ENCODE data around the gene MAPK13.
"Not testable (repeated sequence)": the region's sequence is repeated elsewhere in the genome, so short reads cannot be mapped to it uniquely, and the experiment has no call there.

The MAPK13 gene

DNA sequence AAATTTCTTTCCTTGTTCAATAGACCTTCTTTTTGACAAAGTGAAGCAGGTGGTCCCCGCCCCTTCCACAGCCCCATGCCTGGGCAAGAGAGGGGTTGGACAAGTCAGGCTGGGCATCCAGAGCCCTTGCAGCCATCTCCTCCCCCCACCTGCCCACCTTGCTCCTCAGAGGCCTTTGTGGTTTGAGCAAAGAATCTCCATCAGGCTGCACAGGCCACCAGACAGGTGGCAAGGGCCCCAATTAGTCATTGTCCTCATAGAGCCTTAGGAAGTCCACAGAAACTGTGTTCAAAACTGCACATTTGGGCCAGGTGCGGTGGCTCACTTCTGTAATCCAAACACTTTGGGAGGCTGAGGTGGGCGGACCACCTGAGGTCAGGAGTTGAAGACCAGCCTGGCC lies 1.5 kb upstream of the MAPK13 start:
- peak in 1 of 2 experiments; percentile 44 for DNase-seq

DNA sequence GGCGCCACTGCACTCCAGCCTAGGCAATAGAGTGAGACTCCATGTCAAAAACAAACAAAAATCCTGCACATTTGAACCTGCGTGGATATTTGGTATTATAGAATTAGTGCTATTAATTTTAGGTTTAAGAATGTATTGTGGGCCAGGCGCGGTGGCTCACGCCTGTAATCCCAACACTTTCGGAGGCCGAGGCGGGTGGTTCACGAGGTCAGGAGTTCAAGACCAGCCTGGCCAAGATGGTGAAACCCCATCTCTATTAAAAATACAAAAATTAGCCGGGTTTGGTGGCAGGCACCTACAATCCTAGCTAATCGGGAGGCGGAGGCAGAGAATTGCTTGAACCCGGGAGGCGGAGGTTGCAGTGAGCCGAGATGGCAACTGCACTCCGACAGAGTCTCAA lies 979 bp upstream of the MAPK13 start:
- DNase-seq, result not testable (repeated sequence)

DNA sequence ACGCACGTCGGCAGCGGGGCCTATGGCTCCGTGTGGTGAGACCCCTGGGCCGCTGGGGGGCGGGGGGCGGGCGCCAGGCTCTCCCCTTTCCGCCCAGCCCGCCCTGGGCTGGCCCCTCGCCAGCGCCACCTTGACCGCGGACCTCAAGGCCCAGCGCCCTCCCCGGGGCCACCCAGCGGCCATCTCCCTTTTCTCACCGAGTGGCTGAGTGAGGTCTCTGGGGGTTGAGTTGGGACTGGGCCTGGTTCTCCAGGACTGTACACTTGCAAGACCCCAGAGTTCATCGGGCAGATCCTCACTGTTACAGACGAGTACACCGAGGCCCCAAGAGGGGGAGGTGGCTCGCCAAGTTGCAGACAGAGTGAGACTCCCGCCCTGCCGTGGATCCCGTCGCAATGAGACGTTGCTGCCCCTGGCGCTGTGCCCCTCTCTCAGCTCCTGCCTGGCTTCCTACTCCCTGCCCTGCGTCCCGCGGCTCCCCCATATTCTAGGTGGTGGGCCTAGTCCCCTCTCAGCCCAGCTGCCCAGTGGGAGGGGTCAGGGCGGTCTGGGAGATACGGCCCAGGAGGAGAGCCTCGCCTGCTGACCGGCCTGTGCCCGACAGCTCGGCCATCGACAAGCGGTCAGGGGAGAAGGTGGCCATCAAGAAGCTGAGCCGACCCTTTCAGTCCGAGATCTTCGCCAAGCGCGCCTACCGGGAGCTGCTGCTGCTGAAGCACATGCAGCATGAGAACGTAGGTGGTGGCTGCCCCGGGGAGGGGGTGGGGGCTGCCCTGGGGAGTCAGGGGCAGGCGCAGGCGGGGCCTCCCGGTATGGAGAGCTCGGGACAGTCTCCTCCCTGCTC lies 576 bp downstream of the MAPK13 start:
- DNase-seq, result no peak

DNA sequence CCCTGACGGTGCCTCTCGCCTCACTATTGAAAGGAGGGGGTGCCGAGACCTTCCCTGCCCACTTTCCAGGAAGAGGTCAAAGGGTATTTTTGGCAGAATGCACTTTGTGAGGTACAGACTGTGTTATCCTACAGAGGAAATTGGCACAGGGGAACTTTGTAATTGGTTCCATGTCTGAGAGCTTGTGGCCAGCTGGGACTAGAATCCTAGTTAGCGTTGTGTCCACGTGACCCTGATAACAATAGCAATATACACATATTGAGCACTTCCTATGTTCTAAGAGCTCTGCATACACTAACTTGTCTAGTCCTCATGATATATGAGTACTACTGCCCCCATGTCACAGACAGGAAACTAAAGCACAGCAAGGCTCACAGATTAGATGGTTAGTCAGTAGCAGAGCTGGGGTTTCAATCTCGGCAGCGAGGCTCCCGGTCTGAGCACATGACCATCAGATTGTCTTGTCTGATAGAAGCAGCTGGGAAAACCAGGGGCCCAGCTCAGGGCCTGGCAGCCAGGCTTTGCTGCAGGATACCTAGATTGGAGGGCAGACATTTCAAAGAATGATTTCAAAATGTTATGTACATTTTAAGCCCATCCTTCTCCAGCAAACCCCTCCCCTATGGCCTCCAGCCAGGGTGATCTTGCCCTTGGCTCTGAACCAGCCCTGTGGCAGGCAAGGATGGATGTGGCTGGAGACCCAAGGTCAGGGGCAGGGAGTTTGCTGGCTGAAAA lies 1.4 kb downstream of the MAPK13 start:
- no peak for DNase-seq

DNA sequence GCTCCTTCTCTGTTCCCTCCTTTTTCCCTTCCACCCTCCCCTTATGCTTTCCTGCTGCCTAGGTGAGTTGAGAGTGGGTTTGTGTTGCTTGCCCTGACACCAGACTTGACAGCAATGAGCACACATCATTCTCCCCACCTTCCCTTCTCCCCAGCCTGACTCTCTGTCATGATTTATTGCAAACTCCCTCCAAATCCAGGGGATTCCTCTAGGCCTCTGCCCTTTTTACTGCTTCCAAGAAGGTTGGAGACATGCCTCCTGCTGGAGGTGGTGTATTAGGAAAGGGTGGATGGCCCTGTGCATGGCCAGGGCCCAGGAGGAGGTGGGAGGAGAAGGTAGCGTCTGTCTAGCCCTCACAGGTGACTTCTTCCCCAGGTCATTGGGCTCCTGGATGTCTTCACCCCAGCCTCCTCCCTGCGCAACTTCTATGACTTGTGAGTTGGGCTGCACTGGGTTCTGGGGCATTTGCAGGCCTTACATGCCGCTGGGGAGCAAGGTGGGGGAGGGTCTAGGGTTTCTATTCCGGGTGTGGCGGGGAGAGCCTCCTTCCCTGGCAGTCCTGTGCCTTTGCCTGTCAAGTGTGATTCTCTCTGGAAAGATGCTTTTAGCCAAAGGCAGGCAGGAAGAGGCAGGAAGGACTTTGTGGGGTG lies 2.1 kb downstream of the MAPK13 start:
- DNase-seq, result no peak

DNA sequence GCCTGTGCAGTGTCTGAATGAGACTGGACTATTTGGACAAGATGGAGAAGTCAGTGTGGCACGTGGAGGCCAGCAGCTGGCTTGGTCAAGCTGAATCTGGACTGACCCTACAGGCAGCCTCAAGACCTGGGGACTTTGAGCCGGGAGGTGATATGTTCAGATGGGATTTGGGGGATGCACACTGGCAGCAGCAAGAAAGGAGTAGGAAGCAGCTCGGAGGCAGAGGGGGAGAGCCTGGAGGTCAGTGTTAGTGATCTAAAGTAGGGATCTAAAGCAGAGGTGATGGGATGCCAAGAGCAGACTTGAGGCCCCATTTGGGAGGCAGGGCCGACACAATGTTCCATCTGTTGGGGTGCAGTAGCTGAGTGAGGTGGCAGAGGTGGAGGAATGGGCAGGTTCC lies 2.8 kb downstream of the MAPK13 start:
- no peak for DNase-seq

DNA sequence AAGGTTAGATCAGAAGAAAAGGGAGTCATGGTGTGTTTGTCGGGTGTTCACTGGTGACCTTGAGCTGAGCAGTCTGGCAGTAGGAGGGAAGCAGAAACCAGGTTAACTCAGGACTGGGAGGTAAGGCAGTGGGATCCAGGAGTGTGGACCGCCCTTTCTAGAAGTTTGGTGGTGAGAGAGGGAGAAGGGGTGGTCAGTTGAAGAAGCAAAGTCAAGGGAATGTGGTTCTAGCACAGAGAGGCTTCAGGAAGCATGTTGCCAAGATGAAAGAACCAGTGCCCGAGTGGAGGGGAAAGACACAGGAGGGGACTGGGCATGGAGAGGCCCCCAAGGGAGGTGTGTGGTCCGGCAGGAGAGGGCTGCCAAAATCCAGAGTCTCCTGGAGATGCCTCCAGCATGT lies 3.6 kb downstream of the MAPK13 start:
- DNase-seq, result no peak

DNA sequence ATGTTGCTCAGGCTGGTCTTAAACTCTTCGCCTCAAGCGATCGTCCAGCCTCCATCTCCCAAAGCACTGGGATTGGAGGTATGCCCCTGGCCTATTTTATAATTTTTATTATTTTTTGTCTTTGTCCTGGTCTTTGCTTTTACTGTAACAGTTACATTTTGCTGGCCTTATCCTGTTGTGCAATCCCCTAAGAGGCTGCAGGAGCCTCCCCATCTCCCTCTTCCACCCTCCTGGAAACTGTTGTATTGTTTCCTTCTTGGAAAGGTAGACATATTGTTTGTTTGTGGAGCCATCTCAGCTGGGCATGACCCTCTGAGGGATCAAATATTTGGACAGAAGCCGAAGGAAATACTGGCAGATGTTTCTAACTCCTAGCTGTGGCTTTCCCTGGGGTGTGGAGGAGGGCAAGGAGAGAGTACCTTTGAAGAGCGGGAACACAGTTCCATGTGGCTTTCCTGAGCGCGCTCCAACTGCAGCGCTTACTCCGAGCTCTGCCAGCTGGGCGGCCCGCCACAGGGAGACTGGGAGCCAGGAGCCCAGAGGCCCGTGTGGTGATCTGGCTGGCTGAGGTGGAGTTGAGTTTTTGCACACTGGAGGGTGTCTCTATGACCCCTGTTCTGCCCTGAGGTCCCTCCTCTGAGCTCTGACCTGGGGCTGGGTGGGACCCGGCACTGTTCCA lies 4.9 kb downstream of the MAPK13 start:
- DNase-seq, result peak in 1 of 2 experiments; percentile 29

DNA sequence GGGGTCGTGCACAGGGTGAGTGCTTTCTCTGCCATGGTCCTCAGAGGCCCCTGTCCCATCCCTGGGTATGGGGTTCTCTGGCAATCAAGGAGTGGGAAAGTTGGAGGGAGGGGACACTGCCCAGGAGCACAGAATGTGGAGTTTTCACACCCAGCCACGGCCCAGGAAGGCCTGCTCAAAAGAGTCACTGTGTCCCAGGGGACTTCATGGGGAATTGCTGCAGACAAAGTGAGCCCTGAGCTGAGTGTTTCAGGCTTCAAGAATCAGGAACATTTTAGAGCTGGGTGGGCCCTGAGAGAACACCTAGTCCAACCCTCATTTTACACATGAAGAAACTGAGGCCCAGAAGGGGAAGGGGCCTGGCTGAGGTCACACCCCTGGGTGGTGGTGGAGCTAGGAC lies 5.7 kb downstream of the MAPK13 start:
- no peak for DNase-seq

DNA sequence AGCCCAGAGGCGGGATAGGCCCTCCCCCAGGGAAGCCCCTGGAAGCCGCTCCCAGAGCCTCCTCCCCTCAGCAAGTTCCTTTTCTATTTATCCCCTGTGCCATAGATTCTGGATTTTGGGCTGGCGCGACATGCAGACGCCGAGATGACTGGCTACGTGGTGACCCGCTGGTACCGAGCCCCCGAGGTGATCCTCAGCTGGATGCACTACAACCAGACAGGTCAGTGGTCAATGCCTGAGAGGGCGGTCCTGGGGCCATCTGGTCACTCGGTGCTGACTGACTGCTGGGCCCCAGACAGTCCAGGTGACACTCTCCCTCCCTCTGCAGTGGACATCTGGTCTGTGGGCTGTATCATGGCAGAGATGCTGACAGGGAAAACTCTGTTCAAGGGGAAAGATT lies 6.2 kb downstream of the MAPK13 start:
- DNase-seq, result no peak

DNA sequence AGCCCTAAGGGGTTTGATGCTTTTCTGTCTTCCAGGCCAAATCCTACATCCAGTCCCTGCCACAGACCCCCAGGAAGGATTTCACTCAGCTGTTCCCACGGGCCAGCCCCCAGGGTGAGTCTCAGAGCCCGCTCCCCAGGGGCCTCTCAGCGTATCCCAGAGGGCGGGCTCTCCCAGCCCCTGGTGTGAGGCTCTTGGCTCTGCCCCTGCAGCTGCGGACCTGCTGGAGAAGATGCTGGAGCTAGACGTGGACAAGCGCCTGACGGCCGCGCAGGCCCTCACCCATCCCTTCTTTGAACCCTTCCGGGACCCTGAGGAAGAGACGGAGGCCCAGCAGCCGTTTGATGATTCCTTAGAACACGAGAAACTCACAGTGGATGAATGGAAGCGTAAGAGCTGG lies 8.4 kb downstream of the MAPK13 start:
- no peak for DNase-seq

DNA sequence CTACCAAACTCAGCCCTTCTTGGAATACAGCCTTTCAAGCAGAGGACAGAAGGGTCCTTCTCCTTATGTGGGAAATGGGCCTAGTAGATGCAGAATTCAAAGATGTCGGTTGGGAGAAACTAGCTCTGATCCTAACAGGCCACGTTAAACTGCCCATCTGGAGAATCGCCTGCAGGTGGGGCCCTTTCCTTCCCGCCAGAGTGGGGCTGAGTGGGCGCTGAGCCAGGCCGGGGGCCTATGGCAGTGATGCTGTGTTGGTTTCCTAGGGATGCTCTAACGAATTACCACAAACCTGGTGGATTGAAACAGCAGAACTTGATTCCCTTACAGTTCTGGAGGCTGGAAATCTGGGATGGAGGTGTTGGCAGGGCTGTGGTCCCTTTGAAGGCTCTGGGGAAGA lies 9.1 kb downstream of the MAPK13 start:
- DNase-seq, result peak; percentile 34 to 64

DNA sequence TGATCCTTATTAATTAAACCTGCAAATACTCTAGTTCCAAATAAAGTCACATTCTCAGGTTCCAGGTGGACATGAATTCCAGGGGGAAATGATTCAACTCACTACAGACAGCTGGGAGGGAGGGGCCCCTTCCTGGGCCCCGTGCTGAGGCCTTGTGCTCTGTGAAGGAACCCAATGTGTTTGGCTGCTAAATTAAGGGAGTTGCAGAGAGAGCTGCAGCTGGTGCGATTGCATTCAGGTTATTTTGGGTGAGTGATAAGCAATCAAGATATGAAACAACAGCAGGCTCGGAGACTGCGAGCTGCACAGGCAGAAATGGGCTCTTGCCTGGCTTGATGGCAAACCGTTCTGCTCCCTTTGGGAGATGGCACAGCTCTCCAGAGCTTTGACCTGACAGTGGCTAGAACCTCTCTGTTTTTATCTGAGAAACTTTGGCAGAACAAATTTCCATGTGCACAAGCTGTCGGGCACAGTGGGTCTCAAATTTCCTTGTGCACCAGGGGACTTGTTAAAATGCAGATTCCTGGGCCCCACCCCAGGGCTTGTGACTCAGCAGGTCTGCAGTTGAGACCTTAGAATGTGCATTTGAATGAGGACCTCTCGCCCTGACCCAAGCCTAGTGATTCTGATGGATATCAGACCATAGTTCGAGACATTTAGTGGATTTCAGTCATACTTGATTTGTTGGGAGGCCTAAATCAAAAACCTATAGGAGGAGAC lies 9.8 kb downstream of the MAPK13 start:
- DNase-seq, result peak; percentile 34 to 71

DNA sequence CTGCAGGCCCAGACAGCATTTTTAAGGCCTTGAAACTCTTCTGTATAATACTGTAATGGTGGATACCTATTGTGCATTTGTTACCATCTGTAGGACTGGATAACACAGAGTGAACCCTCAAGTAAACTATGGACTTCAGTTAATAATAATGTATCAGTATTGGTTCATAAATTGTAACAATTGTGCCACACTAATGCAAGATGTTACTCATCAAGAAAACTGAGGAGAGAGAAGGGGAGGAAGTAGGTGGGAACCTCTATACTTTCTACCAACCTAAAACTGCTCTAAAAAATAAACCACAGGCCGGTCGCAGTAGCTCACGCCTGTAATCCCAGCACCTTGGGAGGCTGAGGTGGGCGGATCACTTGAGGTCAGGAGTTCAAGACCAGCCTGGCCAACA lies 10.8 kb downstream of the MAPK13 start:
- no peak for DNase-seq

DNA sequence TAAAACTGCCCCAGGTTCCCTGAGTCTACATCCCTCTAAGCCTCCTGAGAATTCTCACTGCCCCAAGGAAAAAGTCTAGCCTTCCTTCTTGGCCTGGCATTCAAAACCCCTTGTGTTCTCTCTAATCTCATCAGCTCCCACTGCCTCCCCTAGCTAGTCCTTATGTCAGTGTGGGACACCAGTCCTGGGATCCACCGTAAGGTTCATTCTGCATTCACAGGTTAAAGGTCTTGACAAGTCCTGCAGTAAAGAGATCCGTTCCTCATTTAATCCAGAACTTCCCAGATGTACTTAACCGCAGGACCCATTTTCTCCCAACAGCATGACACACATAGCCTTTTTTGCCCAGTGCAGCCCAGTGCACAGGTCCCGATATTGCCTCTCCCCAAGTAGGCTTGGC lies 11.6 kb downstream of the MAPK13 start:
- DNase-seq, result no peak

DNA sequence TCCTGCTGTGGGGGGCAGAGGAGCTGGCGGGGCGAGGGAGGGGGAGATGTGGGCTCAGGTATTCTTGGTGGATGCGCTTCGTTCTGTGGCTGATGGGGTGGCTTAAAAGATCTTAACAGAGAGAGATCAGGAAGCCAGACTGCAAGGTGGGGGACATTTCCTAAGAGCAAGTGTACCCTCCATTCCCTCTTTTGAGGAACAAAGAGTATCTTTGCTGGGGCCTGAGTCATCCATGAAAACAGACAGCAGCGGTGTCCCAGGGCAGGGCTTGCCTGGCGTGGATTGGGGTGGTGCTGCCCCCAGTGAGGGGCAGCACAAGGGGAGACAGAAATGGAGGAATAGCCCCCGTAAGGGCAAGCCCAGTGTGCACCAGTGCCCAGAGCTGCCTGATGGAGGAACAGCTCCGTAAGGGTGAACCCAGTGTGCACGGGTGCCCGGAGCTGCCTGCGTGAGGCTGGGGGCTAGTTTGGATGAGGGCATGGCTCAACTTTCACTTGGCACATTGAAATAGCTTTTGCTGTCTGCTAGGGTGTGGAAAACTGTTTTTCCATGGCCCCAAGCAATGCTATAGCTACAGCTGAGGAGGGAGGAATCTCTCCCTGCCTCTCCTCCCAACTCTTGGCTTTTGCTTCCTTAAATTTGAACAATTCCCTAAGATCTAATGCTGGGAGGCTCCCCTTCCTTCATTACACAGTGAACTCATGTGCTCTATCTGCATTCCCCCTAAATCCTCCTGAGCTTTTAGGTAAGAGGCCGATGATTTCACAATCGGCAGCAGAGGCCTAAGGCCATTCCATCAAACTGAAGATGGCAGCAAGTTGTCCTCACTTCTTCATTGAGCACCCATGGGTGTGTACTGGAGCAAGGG lies 12.9 kb downstream of the MAPK13 start:
- DNase-seq, result no peak

DNA sequence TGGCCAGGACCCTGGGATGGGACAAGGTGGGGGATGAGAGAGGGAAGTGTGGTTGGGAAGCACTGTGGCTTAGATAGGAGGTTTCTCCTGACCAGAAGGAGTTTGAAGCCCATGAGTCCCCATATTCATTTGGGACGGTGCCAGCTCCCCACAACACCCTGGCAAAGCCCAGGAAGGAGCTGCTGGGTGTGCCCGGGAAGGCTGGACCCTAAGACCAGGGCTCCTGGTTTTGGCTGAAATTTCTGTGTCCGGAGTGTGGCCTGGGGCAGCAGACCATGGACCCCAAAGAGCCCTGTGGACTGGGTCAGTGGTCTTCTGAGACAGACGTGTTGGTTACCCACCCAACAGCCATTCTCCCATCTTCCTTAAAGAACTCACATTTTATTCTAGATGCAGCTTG lies 15.2 kb downstream of the MAPK13 start:
- no peak for DNase-seq

DNA sequence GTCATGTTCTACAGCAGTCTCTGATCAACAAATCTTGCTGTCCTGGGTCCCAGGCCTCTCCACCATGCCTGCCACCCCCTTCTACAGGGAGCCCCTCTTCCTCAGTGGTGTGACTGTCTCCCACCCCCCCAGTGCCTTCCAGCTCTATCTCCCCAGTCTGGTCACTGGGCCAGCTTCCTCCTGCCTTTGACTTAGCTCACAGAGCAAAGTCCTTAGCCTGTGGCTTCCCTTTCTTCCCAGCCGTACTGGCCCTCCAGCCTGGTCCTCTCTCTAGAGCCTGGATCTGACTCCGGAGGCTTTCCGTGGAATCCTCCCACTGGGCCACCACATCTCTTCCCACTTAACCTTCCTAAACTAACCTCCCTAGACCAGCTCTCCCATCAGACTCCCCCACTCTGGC lies 17.0 kb downstream of the MAPK13 start:
- no peak for DNase-seq

DNA sequence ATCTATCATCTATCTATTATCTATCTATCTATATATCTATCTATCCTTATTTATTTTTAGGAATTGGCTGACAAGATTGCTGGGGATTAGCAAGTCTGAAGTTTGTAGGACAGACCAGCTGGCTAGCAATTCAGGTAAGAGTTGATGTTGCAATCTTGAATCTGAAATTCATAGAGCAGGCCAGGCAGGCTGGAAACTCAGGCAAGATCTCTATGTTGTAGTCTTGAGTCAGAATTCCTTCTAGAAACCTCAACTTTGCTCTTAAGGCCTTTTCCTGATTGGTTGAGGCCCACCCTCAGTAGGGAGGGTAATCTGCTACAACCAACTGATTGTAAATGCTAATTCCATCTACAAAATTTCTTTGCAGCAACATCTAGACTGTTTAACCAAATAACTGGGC lies 19.2 kb downstream of the MAPK13 start:
- DNase-seq, result no peak

DNA sequence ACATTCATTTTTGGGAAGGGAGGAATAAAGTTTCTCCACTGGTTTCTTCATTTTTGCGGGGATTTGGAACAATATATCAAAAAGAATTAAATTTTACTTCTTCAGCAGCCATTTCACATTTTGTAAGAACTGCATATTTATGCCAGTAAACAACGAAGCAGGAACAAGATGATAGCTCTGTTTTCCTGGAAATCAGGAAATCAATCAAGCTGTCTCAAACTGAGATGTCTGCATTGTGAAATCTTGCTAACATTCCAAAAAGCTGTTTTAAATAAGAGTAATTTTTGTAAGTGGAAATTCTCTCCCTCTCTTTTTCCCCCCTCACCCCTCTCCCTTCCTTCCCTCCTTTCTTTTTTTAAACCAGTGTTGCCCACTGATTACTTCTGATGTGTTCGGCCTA lies 20.0 kb downstream of the MAPK13 start:
- no peak for DNase-seq

DNA sequence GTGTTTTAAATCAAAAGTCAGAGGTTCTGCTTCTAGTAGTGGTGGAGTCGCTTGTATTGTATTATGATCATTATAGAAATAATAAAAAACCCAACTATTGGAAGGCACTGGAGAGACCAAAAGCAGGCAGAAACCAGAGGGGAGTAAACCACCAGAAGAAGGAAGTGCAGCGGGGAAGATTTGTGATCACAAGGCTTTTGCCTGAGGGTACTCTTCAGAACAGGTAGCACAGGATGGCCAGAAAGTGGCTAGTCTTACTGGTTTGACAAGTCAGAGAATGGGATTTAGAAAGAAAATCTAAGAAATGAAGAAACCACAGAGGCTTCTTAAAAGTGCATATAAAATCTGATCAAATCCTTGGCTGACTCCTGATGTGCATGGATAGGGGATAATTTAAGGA lies 24.0 kb downstream of the MAPK13 start:
- DNase-seq, result no peak

DNA sequence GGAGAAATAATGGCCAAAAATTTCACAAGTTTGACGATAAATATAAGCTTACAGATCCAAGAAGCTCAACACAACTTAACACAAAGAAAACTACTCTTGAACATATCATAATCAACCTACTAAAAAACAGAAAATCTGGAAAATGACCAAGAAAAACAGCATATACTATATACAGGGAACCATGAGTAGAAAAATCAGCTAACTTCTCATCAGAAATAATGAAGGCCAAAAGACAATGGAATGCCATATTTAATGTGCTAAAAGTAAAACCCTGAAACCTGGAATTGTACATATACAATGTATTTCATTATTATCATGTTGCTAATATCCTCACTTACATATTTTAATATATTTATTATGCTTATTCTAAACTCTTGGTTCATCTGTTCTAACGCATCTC lies 25.3 kb downstream of the MAPK13 start:
- DNase-seq, result no peak

Measured in NCI-H524 (cell line).